Gastrocnemius medialis (tissue), 4 donors: ENCODE results near the gene FNDC4. TPM values are rescaled to one million over a fixed set of nuclear protein-coding genes. Genes with fewer than 3 reads are reported as not detected.

ENCODE experiments used
- ATAC-seq, 2 donors: fragments of 150-250 bp; one replicate each; pipeline ENCODE4 v1.9.1; 2016
- DNase-seq, 2 donors: peaks; one replicate each; pipeline ENCODE4 v3.0.0-alpha.2; 2019
- H3K27ac ChIP-seq, 4 donors: fragments of 200-600 bp; sonication (generic); 1 replicate in 1 of 4; 2 replicates in 3 of 4; pipeline ENCODE4 v1.5.1; 2016 to 2018; ENCODE audit warnings: mild to moderate bottlenecking in 2 of 4, moderate library complexity in 1 of 4
- H3K27me3 ChIP-seq, 3 donors: fragments of 200-600 bp; sonication (generic) in 2 of 3; 1 replicate in 1 of 3; 2 replicates in 2 of 3; pipeline versions ENCODE4 v1.5.1 to v1.6.0; 2016 to 2019; ENCODE audit warnings: mild to moderate bottlenecking in 1 of 3, moderate library complexity in 1 of 3
- H3K36me3 ChIP-seq, 2 donors: fragments of 200-600 bp; sonication (generic) in 1 of 2; one replicate each; pipeline ENCODE4 v1.5.1; 2017 to 2018
- H3K4me1 ChIP-seq, 2 donors: fragments of 200-600 bp; sonication (generic) in 1 of 2; one replicate each; pipeline ENCODE4 v1.5.1; 2016 to 2017; ENCODE audit warnings: mild to moderate bottlenecking in 2 of 2
- H3K4me3 ChIP-seq, 4 donors: fragments of 200-600 bp; sonication (generic) in 3 of 4; 1 replicate in 1 of 4; 2 replicates in 3 of 4; pipeline ENCODE4 v1.5.1; 2016 to 2019; ENCODE audit warnings: mild to moderate bottlenecking in 2 of 4
- H3K9me3 ChIP-seq, 3 donors: fragments of 200-600 bp; sonication (generic) in 2 of 3; 1 replicate in 1 of 3; 2 replicates in 2 of 3; pipeline ENCODE4 v1.5.1; 2016 to 2019
- POLR2A ChIP-seq, 2 donors: fragments of 450-650 bp; IDR thresholded peaks; one replicate each; pipeline ENCODE4 v1.6.1; 2017; ENCODE audit warnings: antibody characterized with exemption in 2 of 2, mild to moderate bottlenecking in 2 of 2, moderate library complexity in 2 of 2
- in situ Hi-C, 4 donors: fragments of 200-750 bp; cut with MboI; loops; one replicate each; pipeline versions ENCODE4 v1.15.0 to v1.8.0; 2017; ENCODE audit warnings: low sequenced_read_pairs in 4 of 4
- intact Hi-C: fragments of 100-400 bp; cut with DNase I; formaldehyde crosslinking; loops from one replicate; pipeline ENCODE4 v1.15.1; 2023; ENCODE audit warnings: low total_unique reads
- total RNA-seq, 4 donors: library from RNA; depleted of rRNA; stranded (reverse); fragments of >200 nt; gene quantifications; one replicate each; pipeline versions ENCODE4 v1.1.0 to v1.2.3, GENCODE V29; 2016
- TF ChIP-seq, protein P1 (sequence below), 5 experiments: fragments of 450-650 bp in 3 of 5; fragments of 200-600 bp in 2 of 5; sonication (generic) in 2 of 5; IDR thresholded peaks in 4 of 5; conservative IDR thresholded peaks in 1 of 5; 1 replicate in 4 of 5; 2 replicates in 1 of 5; pipeline ENCODE4 v1.5.1; 2016 to 2019; ENCODE audit warnings: antibody characterized with exemption in 5 of 5, mild to moderate bottlenecking in 3 of 5, moderate library complexity in 3 of 5

The FNDC4 gene
- total RNA-seq, 4 donors from 2014 or later: 2.0 to 6.4 (median 3.1) TPM

- DNase-seq (peak in 1 of 2 donors; percentile 32), ATAC-seq (no peak)
- TF ChIP-seq, protein P1, sequence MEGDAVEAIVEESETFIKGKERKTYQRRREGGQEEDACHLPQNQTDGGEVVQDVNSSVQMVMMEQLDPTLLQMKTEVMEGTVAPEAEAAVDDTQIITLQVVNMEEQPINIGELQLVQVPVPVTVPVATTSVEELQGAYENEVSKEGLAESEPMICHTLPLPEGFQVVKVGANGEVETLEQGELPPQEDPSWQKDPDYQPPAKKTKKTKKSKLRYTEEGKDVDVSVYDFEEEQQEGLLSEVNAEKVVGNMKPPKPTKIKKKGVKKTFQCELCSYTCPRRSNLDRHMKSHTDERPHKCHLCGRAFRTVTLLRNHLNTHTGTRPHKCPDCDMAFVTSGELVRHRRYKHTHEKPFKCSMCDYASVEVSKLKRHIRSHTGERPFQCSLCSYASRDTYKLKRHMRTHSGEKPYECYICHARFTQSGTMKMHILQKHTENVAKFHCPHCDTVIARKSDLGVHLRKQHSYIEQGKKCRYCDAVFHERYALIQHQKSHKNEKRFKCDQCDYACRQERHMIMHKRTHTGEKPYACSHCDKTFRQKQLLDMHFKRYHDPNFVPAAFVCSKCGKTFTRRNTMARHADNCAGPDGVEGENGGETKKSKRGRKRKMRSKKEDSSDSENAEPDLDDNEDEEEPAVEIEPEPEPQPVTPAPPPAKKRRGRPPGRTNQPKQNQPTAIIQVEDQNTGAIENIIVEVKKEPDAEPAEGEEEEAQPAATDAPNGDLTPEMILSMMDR (IDR thresholded peaks at IDR 0.05 in 4 of 5, conservative IDR thresholded peaks at IDR 0.05 in 1 of 5): no peak
- TF ChIP-seq POLR2A (IDR thresholded peaks at IDR 0.05): no peak
- Histone ChIP-seq H3K27me3 (peaks cover 6 to 16% (median 7%) of the 10 kb centered on the region in 3 donors), H3K4me3 (no peak overlapping the region), H3K9me3 (no peaks in the 10 kb centered on the region), H3K36me3 (no peaks in the 10 kb centered on the region), H3K27ac (no peak overlapping the region), H3K4me1 (no peaks in the 10 kb centered on the region)
- in situ Hi-C loops (no loop called here), intact Hi-C loops (no loop called here)
Measured at GRCh38 chr2:27501042-27501441, 6.0 kb upstream of the FNDC4 start.

DNA sequence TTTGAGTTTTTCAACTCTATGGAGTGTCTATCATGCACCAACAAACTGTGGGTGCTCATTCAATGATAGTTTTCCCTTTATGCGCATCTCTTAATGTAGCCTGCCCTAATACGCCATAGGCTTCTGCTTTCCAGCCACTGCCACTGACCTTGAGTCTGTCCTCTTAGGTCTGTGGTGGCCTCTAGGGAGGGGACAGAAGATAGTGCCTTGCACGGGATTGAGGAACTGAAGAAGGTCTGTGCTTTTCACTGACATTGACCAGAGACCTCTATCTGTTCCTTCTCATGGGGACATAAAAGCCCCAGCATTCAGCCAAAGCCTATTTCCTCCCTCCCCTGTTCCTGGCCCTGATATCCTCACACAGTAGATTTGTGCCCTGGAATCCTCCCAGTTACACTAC is 4.0 kb upstream of the FNDC4 start:
- H3K4me3 ChIP-seq: no peak overlapping the region
- H3K27me3 ChIP-seq: peaks cover 13 to 23% (median 22%) of the 10 kb centered on the region in 3 donors
- peaks cover 0 to 6% of the 10 kb centered on the region in 2 donors for H3K4me1 ChIP-seq
- no peaks in the 10 kb centered on the region for H3K9me3 ChIP-seq
- TF ChIP-seq, protein P1 (IDR thresholded peaks at IDR 0.05 in 4 of 5, conservative IDR thresholded peaks at IDR 0.05 in 1 of 5): no peak
- no peak for TF ChIP-seq POLR2A (IDR thresholded peaks at IDR 0.05)
- H3K27ac ChIP-seq: no peak overlapping the region
- DNase-seq: no peak
- in situ Hi-C loops: no loop called here
- intact Hi-C loops: no loop called here
- no peaks in the 10 kb centered on the region for H3K36me3 ChIP-seq
- no peak for ATAC-seq

- intact Hi-C loops: no loop called here
- H3K4me1 ChIP-seq: peaks cover 0 to 6% of the 10 kb centered on the region in 2 donors
- no peak for DNase-seq
- in situ Hi-C loops: no loop called here
- H3K4me3 ChIP-seq: no peak overlapping the region
- H3K27me3 ChIP-seq: peaks cover 13 to 23% (median 22%) of the 10 kb centered on the region in 3 donors
- H3K27ac ChIP-seq: no peak overlapping the region
- H3K36me3 ChIP-seq: no peaks in the 10 kb centered on the region
- TF ChIP-seq, protein P1 (IDR thresholded peaks at IDR 0.05 in 4 of 5, conservative IDR thresholded peaks at IDR 0.05 in 1 of 5): no peak
- TF ChIP-seq POLR2A (IDR thresholded peaks at IDR 0.05): no peak
- no peak for ATAC-seq
- no peaks in the 10 kb centered on the region for H3K9me3 ChIP-seq
Measured at GRCh38 chr2:27497288-27497627, 2.3 kb upstream of the FNDC4 start.

DNA sequence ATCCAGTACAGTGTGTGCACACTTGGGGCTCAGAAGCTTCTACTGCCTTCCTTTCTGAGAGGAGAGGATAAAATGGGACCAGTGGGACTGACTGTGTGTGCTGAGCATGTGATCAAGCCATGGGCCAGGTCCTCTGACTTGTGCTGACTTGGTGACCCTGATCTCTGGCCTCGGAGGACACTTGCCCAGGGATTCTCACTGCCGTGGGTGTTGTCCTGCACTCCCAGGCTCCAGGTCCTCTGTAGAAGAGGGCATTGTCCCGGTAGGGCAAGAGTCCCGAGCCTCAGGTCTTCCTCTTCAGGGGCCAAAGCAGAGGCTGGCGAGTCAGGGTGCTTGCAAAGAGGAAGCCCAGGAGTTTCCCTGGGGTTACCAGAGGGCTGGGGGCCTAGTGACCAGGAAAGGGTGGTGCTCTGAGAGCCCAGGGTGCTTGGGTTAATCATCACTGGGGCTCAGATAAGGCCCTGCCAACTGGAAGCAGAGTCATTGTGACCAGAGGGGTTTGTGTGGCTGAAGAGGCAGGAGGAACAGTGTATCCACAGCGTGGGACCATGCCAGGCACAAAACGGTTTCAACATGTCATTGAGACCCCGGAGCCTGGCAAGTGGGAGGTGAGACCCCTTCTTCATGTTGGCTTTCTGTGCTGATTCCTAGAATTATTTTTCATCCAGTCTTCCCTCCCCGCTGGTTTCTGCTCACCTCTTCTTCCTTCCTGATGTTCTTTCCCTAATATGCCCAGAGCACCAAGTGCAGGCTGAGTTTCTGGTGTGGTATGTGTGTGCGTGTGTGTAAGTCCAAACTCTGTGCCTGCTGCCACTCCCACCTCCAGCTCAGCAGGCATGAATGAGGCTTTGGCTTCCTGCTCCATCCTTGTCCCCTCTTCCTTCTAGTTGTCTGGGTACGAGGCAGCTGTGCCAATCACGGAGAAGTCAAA is 1.6 kb upstream of the FNDC4 start, which contains the start of gene GCKR:
TSS of gene GCKR (plus strand) at position 483 of the 931 bp plus-strand sequence. CDS start at position 549, 66 bp downstream.
- H3K4me1 ChIP-seq: peaks cover 0 to 6% of the 10 kb centered on the region in 2 donors
- no peaks in the 10 kb centered on the region for H3K36me3 ChIP-seq
- H3K27ac ChIP-seq: no peak within 1 kb of the TSS
- H3K9me3 ChIP-seq: no peaks in the 10 kb centered on the region
- H3K4me3 ChIP-seq: no peak within 1 kb of the TSS
- ATAC-seq (no peak), DNase-seq (no peak)
- TF ChIP-seq, protein P1 (IDR thresholded peaks at IDR 0.05 in 4 of 5, conservative IDR thresholded peaks at IDR 0.05 in 1 of 5): no peak
- no peak for TF ChIP-seq POLR2A (IDR thresholded peaks at IDR 0.05)
- intact Hi-C loops: no loop called here
- peaks cover 13 to 23% (median 22%) of the 10 kb centered on the region in 3 donors for H3K27me3 ChIP-seq
- in situ Hi-C loops: no loop called here
